Activated B cell treated with CpG ODN at 0.5 μM for 24 hours (primary cell): ENCODE measurements around the gene STARD13. TPM values are rescaled to one million over a fixed set of nuclear protein-coding genes. Genes with fewer than 3 reads are reported as not detected.

Source experiments
- ATAC-seq: fragments of 200-7000 bp; cut with Tn5 transposase; one replicate; pipeline ENCODE4 v1.10.0; 2021; ENCODE audit warnings: low read depth, mild to moderate bottlenecking, moderate library complexity
- CTCF ChIA-PET: fragments of 350-600 bp; sonication (Branson Sonifier 250); formaldehyde crosslinking; loops from one replicate; lab custom pipeline; 2021; ENCODE audit warnings: antibody characterized with exemption; lab: Charles Lee
- POLR2A ChIA-PET: fragments of 350-600 bp; sonication (Branson Sonifier 250); formaldehyde crosslinking; loops from one replicate; lab custom pipeline; 2021; ENCODE audit warnings: antibody characterized with exemption; lab: Charles Lee
- DNase-seq: peaks from one replicate; pipeline ENCODE4 v3.0.0; 2022
- H3K27ac Mint-ChIP-seq: one replicate; pipeline ENCODE4 v1.8.0; 2020; ENCODE audit warnings: mixed read lengths
- H3K27me3 Mint-ChIP-seq: one replicate; pipeline ENCODE4 v1.8.0; 2021; ENCODE audit warnings: mixed read lengths
- H3K36me3 Mint-ChIP-seq: one replicate; pipeline ENCODE4 v1.8.0; 2021; ENCODE audit warnings: low read depth, mixed read lengths
- H3K4me1 Mint-ChIP-seq: one replicate; pipeline ENCODE4 v1.8.0; 2021; ENCODE audit warnings: mixed read lengths
- H3K4me3 Mint-ChIP-seq: one replicate; pipeline ENCODE4 v1.8.0; 2020; ENCODE audit warnings: mild to moderate bottlenecking, mixed read lengths
- H3K9me3 Mint-ChIP-seq: one replicate; pipeline ENCODE4 v1.8.0; 2020; ENCODE audit warnings: mixed read lengths
- CTCF ChIP-seq: fragments of 200-600 bp; IDR thresholded peaks from one replicate; pipeline ENCODE4 v1.8.0; 2022; ENCODE audit warnings: antibody characterized with exemption, mild to moderate bottlenecking
- intact Hi-C: fragments of 100-400 bp; cut with micrococcal nuclease; formaldehyde crosslinking; loops from one replicate; pipeline ENCODE4 v1.15.1; 2024
- total RNA-seq: library from RNA; stranded (reverse); gene quantifications from 2 replicates; pipeline ENCODE4 v1.2.3, GENCODE V29; 2022

STARD13 gene
- total RNA-seq, 1 donor from 2014 or later = 0.13 TPM

DNA sequence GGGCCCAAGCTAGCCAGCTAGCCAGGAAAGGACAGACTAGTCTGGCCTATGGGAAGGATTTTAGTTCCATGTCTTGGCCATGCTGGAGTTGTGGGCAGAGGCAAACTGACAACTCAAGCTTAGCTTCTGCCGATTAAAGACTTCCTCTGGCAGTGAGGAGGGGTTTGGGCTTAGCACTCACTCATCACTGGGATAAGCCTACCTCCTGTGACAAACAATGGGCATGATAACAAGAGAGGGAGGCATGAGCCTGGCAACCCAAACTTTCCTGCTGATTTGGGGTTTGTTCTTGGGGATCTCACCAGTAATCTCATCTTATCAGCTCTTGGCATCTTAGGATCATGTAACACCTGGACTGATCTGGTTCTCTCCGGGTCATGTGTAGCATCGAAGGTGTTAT is 185.7 kb downstream of the STARD13 start:
- DNase-seq (no peak), ATAC-seq (no peak)
- POLR2A ChIA-PET = no interaction called here
- peaks cover 5% of the 10 kb centered on the region for H3K4me1 Mint-ChIP-seq
- CTCF ChIA-PET = no interaction called here
- H3K27me3 Mint-ChIP-seq = peaks cover 7% of the 10 kb centered on the region
- intact Hi-C loops = no loop called here
- no peak for TF ChIP-seq CTCF
- no peak overlapping the region for H3K27ac Mint-ChIP-seq
- H3K4me3 Mint-ChIP-seq = no peak overlapping the region
- peaks cover 5% of the 10 kb centered on the region for H3K9me3 Mint-ChIP-seq
- H3K36me3 Mint-ChIP-seq = no peaks in the 10 kb centered on the region

GRCh38 chr13:33096886-33097605 is 188.5 kb downstream of the STARD13 start:
- DNase-seq (no peak), ATAC-seq (no peak)
- TF ChIP-seq CTCF = no peak
- POLR2A ChIA-PET = no interaction called here
- H3K27ac Mint-ChIP-seq = no peak overlapping the region
- peaks cover 5% of the 10 kb centered on the region for H3K9me3 Mint-ChIP-seq
- H3K4me1 Mint-ChIP-seq = peaks cover 5% of the 10 kb centered on the region
- no peak overlapping the region for H3K4me3 Mint-ChIP-seq
- intact Hi-C loops = no loop called here
- CTCF ChIA-PET = no interaction called here
- peaks cover 2% of the 10 kb centered on the region for H3K27me3 Mint-ChIP-seq
- H3K36me3 Mint-ChIP-seq = no peaks in the 10 kb centered on the region

DNA sequence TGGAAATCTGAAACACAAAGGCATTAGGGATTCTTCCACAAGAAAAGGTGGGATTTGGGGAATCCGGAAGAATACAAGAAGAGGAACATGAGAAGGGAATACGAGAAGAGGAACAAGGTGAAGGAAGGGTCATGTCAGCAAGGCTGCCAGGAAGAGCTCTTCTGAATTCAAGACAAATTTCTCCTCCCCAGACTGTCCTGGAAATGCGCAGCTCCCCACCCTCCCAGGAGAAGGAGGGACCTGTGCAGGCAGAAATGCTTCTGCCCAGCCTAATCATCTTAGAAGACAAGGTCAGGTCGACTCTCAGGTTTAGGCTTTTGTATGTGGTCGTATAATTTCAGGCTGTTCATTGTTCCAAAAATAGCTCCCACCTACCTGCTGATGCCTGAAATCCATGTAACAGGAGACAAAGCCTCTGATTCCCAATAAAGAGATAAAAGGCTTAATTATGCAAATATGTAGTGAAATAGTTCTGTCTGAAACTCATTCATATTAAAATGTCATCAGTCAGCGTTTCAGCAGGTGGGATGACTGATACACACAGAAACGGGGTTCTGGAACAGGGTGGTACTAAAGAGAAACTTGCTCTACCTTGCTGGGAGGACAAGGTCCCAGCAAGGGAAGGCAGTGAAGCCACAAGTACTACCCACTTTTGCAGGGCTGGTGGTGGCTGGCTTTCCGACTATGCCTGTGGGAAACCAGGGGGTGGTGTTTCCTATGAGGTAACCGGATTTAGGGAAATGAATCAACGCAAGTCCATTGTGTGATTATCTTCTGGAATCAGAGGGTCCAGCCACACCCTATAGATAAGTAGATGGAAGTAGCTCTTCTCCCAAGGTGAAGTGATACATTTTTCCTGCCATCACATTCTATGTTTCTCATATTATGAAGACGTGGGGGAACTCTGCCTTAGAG is 193.2 kb downstream of the STARD13 start:
- ChIA-PET POLR2A (no interaction called here), CTCF (no interaction called here)
- DNase-seq (no peak), ATAC-seq (no peak)
- Mint-ChIP-seq H3K4me3 (no peak overlapping the region), H3K9me3 (no peaks in the 10 kb centered on the region), H3K36me3 (no peaks in the 10 kb centered on the region), H3K27ac (no peak overlapping the region), H3K27me3 (peaks cover 1% of the 10 kb centered on the region), H3K4me1 (peaks cover 5% of the 10 kb centered on the region)
- no peak for TF ChIP-seq CTCF
- intact Hi-C loops = no loop called here

DNA sequence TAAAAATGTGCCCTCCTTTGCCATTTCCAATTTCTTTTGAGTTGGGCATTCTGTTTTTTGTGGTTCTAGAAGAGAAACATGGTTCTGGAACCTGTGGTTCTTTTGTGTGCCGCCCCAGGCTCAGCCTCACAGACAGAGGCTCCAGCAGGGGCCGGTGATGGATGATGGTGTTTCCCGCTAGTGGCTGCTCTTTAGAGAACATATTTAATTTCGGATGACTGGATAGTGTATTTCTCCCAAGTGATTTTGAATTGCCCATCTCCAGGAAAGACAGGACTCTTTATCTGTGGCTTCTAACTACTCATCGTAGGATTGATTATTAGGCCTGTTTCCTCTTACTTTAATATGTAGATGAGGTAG is 194.2 kb downstream of the STARD13 start:
- POLR2A ChIA-PET = no interaction called here
- peaks cover 8% of the 10 kb centered on the region for H3K27me3 Mint-ChIP-seq
- H3K4me3 Mint-ChIP-seq = no peak overlapping the region
- H3K27ac Mint-ChIP-seq = no peak overlapping the region
- H3K9me3 Mint-ChIP-seq = no peaks in the 10 kb centered on the region
- no peak for ATAC-seq
- H3K4me1 Mint-ChIP-seq = no peaks in the 10 kb centered on the region
- no peak for TF ChIP-seq CTCF
- no peaks in the 10 kb centered on the region for H3K36me3 Mint-ChIP-seq
- DNase-seq = no peak
- CTCF ChIA-PET = no interaction called here
- intact Hi-C loops = no loop called here

DNA sequence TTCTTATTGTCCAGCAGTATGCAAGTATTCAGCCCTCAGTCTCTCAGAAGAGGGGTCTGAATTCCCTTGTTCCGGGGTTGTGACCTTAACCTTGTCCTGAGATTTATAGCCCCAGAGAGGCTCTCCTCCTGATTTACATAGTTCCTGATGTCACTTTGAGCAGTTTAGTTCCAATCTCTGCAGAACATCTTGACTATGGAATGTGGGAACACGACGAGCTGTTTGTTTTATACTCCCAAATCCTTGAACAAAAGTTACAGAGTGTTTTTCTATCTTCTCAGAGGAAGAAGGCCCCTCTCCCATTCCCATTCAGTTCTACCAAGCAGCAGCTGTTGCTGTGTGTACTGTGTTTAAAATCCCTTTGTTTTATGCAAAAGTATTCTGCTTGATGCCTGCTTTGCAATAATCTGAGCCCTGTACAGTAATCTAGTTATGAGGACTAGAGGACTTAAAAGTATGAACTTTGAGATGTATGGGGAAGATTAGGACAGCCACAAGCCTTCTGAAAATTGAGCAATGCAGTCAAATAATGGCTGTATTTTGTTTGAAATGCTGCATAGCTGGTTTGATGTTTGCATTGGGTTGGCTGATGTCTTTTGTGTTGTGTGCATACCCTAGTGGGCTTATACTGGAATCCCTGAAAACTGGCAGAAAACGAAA is 194.7 kb downstream of the STARD13 start:
- no peak for TF ChIP-seq CTCF
- CTCF ChIA-PET = no interaction called here
- H3K27me3 Mint-ChIP-seq = peaks cover 8% of the 10 kb centered on the region
- ATAC-seq = no peak
- H3K9me3 Mint-ChIP-seq = no peaks in the 10 kb centered on the region
- no peak overlapping the region for H3K27ac Mint-ChIP-seq
- intact Hi-C loops = no loop called here
- DNase-seq = no peak
- H3K4me3 Mint-ChIP-seq = no peak overlapping the region
- no peaks in the 10 kb centered on the region for H3K4me1 Mint-ChIP-seq
- H3K36me3 Mint-ChIP-seq = no peaks in the 10 kb centered on the region
- POLR2A ChIA-PET = no interaction called here
